Activated CD8-positive, alpha-beta T cell treated with anti-CD3 and anti-CD28 coated beads for 36 hours (primary cell): ENCODE measurements around the gene NRG3. TPM values are rescaled to one million over a fixed set of nuclear protein-coding genes. Genes with fewer than 3 reads are reported as not detected.

Source experiments
- ATAC-seq: fragments of 200-7000 bp; cut with Tn5 transposase; one replicate; pipeline ENCODE4 v1.10.0; 2021; ENCODE audit warnings: mild to moderate bottlenecking, moderate library complexity
- CTCF ChIA-PET: fragments of 350-600 bp; sonication (Branson Sonifier 250); formaldehyde crosslinking; loops from one replicate; lab custom pipeline; 2021; ENCODE audit warnings: antibody characterized with exemption; lab: Charles Lee
- POLR2A ChIA-PET: fragments of 350-600 bp; sonication (Branson Sonifier 250); formaldehyde crosslinking; loops from one replicate; lab custom pipeline; 2021; ENCODE audit warnings: antibody characterized with exemption; lab: Charles Lee
- DNase-seq: peaks from one replicate; pipeline ENCODE4 v3.0.0-alpha.2; 2020
- H3K27ac Mint-ChIP-seq: one replicate; pipeline ENCODE4 v1.8.0; 2021; ENCODE audit warnings: mild to moderate bottlenecking, mixed read lengths
- H3K27me3 Mint-ChIP-seq: one replicate; pipeline ENCODE4 v1.8.0; 2021; ENCODE audit warnings: mixed read lengths
- H3K36me3 Mint-ChIP-seq: one replicate; pipeline ENCODE4 v1.8.0; 2021; ENCODE audit warnings: low read depth, mixed read lengths
- H3K4me1 Mint-ChIP-seq: one replicate; pipeline ENCODE4 v1.8.0; 2021; ENCODE audit warnings: low read depth, mixed read lengths
- H3K4me3 Mint-ChIP-seq: one replicate; pipeline ENCODE4 v1.8.0; 2021; ENCODE audit warnings: mild to moderate bottlenecking, moderate library complexity, mixed read lengths
- H3K9me3 Mint-ChIP-seq: one replicate; pipeline ENCODE4 v1.8.0; 2021; ENCODE audit warnings: mixed read lengths
- intact Hi-C: fragments of 100-400 bp; cut with micrococcal nuclease; formaldehyde crosslinking; loops from one replicate; pipeline ENCODE4 v1.10.0; 2022
- total RNA-seq, 2 experiments: library from RNA; stranded (reverse); gene quantifications; one replicate each; pipeline ENCODE4 v1.2.3, GENCODE V29; 2021
- TF ChIP-seq, protein P1 (sequence below): fragments of 200-600 bp; IDR thresholded peaks from one replicate; pipeline ENCODE4 v1.8.0; 2022; ENCODE audit warnings: antibody characterized with exemption, mild to moderate bottlenecking

NRG3 gene
- total RNA-seq, 2 experiments from 2014 or later = not detected

DNA sequence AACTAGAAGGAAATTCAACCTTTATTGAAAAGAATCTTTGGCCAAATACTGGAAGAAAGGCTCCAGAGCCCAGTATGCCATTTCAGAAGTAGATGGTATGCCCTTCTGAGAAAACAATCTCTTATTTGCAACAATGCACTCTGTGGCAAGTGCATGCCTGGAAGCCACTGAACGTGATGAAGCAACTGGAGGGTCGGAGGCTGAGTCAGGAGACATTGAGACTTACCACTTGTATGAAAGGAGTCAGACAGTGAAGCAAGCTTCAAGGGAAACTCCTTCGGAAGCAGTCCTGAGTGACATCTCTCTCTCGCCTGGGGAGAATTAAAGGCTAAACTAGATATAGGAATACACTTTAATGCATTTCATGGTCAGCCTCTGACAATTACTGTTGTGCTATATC, 353.7 kb downstream of the NRG3 start:
- H3K9me3 Mint-ChIP-seq = peaks cover 10% of the 10 kb centered on the region
- ChIA-PET CTCF (no interaction called here), POLR2A (no interaction called here)
- ATAC-seq (no peak), DNase-seq (no peak)
- TF ChIP-seq, protein P1, sequence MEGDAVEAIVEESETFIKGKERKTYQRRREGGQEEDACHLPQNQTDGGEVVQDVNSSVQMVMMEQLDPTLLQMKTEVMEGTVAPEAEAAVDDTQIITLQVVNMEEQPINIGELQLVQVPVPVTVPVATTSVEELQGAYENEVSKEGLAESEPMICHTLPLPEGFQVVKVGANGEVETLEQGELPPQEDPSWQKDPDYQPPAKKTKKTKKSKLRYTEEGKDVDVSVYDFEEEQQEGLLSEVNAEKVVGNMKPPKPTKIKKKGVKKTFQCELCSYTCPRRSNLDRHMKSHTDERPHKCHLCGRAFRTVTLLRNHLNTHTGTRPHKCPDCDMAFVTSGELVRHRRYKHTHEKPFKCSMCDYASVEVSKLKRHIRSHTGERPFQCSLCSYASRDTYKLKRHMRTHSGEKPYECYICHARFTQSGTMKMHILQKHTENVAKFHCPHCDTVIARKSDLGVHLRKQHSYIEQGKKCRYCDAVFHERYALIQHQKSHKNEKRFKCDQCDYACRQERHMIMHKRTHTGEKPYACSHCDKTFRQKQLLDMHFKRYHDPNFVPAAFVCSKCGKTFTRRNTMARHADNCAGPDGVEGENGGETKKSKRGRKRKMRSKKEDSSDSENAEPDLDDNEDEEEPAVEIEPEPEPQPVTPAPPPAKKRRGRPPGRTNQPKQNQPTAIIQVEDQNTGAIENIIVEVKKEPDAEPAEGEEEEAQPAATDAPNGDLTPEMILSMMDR = no peak
- H3K27me3 Mint-ChIP-seq = no peaks in the 10 kb centered on the region
- intact Hi-C loops = no loop called here
- no peak overlapping the region for H3K4me3 Mint-ChIP-seq
- H3K36me3 Mint-ChIP-seq = no peaks in the 10 kb centered on the region
- no peak overlapping the region for H3K27ac Mint-ChIP-seq
- no peaks in the 10 kb centered on the region for H3K4me1 Mint-ChIP-seq

DNA sequence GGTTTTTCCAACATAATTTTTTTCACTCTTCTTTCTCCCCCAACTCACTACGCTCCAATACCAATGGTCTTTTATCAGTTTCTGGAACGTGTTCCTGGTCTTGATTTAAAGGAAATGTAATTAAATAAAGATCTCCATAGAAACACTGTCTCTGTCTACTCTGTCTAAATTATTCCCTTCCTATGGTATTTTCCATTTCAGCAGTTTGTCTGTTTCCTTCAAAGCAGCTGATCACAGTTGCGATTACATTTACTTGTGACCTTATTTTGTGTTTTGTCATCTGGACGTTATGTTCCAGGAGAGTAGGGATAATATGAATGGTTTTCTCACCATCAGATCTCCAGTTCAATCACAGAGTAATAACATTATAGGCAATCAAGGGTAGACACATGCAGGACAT, 359.2 kb downstream of the NRG3 start:
- ATAC-seq = no peak
- intact Hi-C loops = no loop called here
- H3K27me3 Mint-ChIP-seq = no peaks in the 10 kb centered on the region
- H3K9me3 Mint-ChIP-seq = peaks cover 12% of the 10 kb centered on the region
- H3K4me1 Mint-ChIP-seq = no peaks in the 10 kb centered on the region
- H3K36me3 Mint-ChIP-seq = no peaks in the 10 kb centered on the region
- ChIA-PET POLR2A (no interaction called here), CTCF (no interaction called here)
- H3K4me3 Mint-ChIP-seq = no peak overlapping the region
- TF ChIP-seq, protein P1 = no peak
- H3K27ac Mint-ChIP-seq = no peak overlapping the region
- no peak for DNase-seq

DNA sequence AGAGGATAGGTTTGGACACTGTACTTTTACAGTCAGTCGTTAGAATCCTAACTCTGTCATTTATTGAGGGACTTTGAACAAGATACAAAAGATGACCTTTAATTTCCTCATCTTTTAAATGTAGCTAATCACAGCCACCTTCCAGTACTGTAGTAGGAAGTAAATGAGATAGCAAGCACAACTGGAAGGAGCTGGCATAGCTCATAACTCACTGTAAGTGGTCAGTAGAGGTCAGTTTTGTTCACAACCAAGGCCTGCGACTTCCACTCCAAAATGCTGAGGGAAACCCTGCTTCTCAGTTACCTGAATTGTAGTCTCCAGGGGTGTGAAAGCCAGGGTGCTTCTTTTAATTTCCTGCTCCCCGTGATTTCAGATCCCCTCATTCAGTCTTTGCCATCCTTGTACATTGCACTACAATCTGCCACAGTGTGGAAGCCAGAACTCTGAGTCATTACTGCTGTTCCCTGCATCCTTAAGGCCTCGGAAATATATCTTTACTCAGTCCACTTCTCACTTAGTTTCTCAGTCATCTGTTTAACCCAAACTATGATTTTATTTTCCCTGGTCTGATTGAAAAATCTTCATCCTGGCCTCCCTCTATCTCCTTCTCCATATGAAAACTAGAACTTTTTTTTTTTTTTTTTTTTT, 361.2 kb downstream of the NRG3 start:
- TF ChIP-seq, protein P1 = no peak
- DNase-seq = no peak
- POLR2A ChIA-PET = no interaction called here
- Mint-ChIP-seq H3K9me3 (peaks cover 9% of the 10 kb centered on the region), H3K27ac (no peak overlapping the region), H3K36me3 (no peaks in the 10 kb centered on the region), H3K4me3 (no peak overlapping the region), H3K4me1 (no peaks in the 10 kb centered on the region), H3K27me3 (no peaks in the 10 kb centered on the region)
- intact Hi-C loops = no loop called here
- CTCF ChIA-PET = no interaction called here
- no peak for ATAC-seq

DNA sequence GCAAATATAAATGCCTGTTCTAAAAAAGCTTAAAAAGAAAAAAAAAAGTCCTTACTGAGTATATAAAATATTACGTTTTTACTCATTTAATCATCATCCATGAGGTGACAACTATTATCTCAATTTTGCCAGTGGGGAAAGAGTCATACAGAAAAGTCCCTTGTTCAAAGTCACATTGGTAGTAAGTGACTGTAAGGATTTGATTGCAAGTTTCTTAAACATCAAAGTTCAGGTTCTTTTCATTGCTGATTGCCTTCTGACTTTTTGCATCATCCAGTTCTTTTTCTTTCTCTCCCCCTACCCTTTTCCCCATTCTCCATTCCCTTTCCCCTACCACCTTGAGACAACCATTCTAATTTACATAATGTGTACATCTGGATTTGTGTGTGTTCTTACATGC, 363.3 kb downstream of the NRG3 start:
- no peaks in the 10 kb centered on the region for H3K36me3 Mint-ChIP-seq
- H3K27me3 Mint-ChIP-seq = no peaks in the 10 kb centered on the region
- CTCF ChIA-PET = no interaction called here
- H3K9me3 Mint-ChIP-seq = peaks cover 9% of the 10 kb centered on the region
- H3K4me1 Mint-ChIP-seq = no peaks in the 10 kb centered on the region
- TF ChIP-seq, protein P1 = no peak
- ATAC-seq (no peak), DNase-seq (no peak)
- intact Hi-C loops = no loop called here
- no peak overlapping the region for H3K27ac Mint-ChIP-seq
- POLR2A ChIA-PET = no interaction called here
- no peak overlapping the region for H3K4me3 Mint-ChIP-seq

DNA sequence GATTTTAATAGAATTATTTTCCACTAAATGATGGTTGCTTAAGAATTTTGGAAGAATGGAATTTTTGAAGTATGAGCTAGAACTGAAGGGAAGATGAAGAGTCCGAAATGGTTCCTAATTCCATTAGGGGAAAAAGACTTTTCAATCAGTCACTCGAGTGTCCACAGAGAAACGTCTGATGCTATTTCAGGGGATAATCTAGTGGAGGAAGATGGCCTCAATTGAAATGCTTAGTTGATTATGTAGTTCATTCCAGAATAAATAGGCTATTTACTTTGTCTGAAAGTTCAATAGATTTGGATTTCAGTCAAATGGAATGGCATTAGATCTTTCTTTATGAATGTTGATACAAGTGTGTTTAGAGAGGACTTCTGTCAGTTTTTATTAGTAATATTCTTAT, 365.4 kb downstream of the NRG3 start:
- Mint-ChIP-seq H3K36me3 (no peaks in the 10 kb centered on the region), H3K4me3 (no peak overlapping the region), H3K27ac (no peak overlapping the region), H3K27me3 (no peaks in the 10 kb centered on the region), H3K4me1 (no peaks in the 10 kb centered on the region), H3K9me3 (peaks cover 5% of the 10 kb centered on the region)
- ChIA-PET CTCF (no interaction called here), POLR2A (no interaction called here)
- ATAC-seq (no peak), DNase-seq (no peak)
- TF ChIP-seq, protein P1 = no peak
- intact Hi-C loops = no loop called here
